Stimulated activated naive B cell treated with anti-CD40 and anti-IgM and Interleukin-4, amounts not matched to agents 10 μg/mL and 1 μg/mL and 100 μg/mL, for 72 hours (primary cell): ENCODE data around the gene NXPH1.

Experiments
- ATAC-seq, 2 donors: fragments of 150-1000 bp; cut with Tn5 transposase; replicated peaks; 2 replicates each; pipeline ENCODE4 v1.10.0; 2021; ENCODE audit warnings: moderate library complexity in 1 of 2
- DNase-seq: peaks from one replicate; pipeline ENCODE4 v3.0.0; 2021
- H3K27ac Mint-ChIP-seq: one replicate; pipeline ENCODE4 v1.8.0; 2022; ENCODE audit warnings: mild to moderate bottlenecking, mixed read lengths
- H3K27me3 Mint-ChIP-seq, 2 donors: one replicate each; pipeline ENCODE4 v1.8.0; 2022; ENCODE audit warnings: mixed read lengths in 2 of 2
- H3K36me3 Mint-ChIP-seq, 2 donors: one replicate each; pipeline ENCODE4 v1.8.0; 2022; ENCODE audit warnings: mixed read lengths in 2 of 2, mild to moderate bottlenecking in 1 of 2
- H3K4me1 Mint-ChIP-seq, 2 donors: one replicate each; pipeline ENCODE4 v1.8.0; 2022; ENCODE audit warnings: mixed read lengths in 2 of 2, mild to moderate bottlenecking in 1 of 2
- H3K4me3 Mint-ChIP-seq, 2 donors: one replicate each; pipeline ENCODE4 v1.8.0; 2022; ENCODE audit warnings: mild to moderate bottlenecking in 2 of 2, mixed read lengths in 2 of 2, moderate library complexity in 1 of 2
- H3K9me3 Mint-ChIP-seq, 2 donors: one replicate each; pipeline ENCODE4 v1.8.0; 2022; ENCODE audit warnings: mixed read lengths in 2 of 2, mild to moderate bottlenecking in 1 of 2

The NXPH1 gene

GRCh38 chr7:8615019-8615418 lies 181.6 kb downstream of the NXPH1 start:
- no peaks in the 10 kb centered on the region for H3K4me1 Mint-ChIP-seq
- DNase-seq (no peak), ATAC-seq (no peak)
- no peaks in the 10 kb centered on the region for H3K27me3 Mint-ChIP-seq
- no peak overlapping the region for H3K27ac Mint-ChIP-seq
- H3K4me3 Mint-ChIP-seq = no peak overlapping the region
- peaks cover 0 to 3% of the 10 kb centered on the region in 2 donors for H3K9me3 Mint-ChIP-seq
- no peaks in the 10 kb centered on the region for H3K36me3 Mint-ChIP-seq

GRCh38 chr7:8618441-8619070 lies 185.1 kb downstream of the NXPH1 start:
- Mint-ChIP-seq H3K4me1 (no peaks in the 10 kb centered on the region), H3K27ac (no peak overlapping the region), H3K36me3 (no peaks in the 10 kb centered on the region), H3K27me3 (no peaks in the 10 kb centered on the region), H3K9me3 (peaks cover 0 to 3% of the 10 kb centered on the region in 2 donors), H3K4me3 (no peak overlapping the region)
- ATAC-seq = no peak
- no peak for DNase-seq

- H3K4me1 Mint-ChIP-seq = no peaks in the 10 kb centered on the region
These were observed 186.8 kb downstream of the NXPH1 start for GRCh38 chr7:8620169-8620568.

GRCh38 chr7:8625612-8626011 lies 192.2 kb downstream of the NXPH1 start:
- no peak overlapping the region for H3K27ac Mint-ChIP-seq
- no peaks in the 10 kb centered on the region for H3K27me3 Mint-ChIP-seq
- H3K36me3 Mint-ChIP-seq = no peaks in the 10 kb centered on the region
- no peaks in the 10 kb centered on the region for H3K4me1 Mint-ChIP-seq
- DNase-seq = no peak
- no peak overlapping the region for H3K4me3 Mint-ChIP-seq
- no peak for ATAC-seq
- H3K9me3 Mint-ChIP-seq = peaks cover 0 to 5% of the 10 kb centered on the region in 2 donors

More at GRCh38 chr7:8620169-8620568, 186.8 kb downstream of the NXPH1 start:
- H3K36me3 Mint-ChIP-seq = no peaks in the 10 kb centered on the region
- no peak overlapping the region for H3K27ac Mint-ChIP-seq
- ATAC-seq (no peak), DNase-seq (no peak)
- no peak overlapping the region for H3K4me3 Mint-ChIP-seq
- H3K27me3 Mint-ChIP-seq = no peaks in the 10 kb centered on the region
- peaks cover 3 to 5% of the 10 kb centered on the region in 2 donors for H3K9me3 Mint-ChIP-seq

GRCh38 chr7:8627325-8627724 lies 193.9 kb downstream of the NXPH1 start:
- H3K4me1 Mint-ChIP-seq = no peaks in the 10 kb centered on the region
- DNase-seq = no peak
- peaks cover 0 to 5% of the 10 kb centered on the region in 2 donors for H3K9me3 Mint-ChIP-seq
- H3K27me3 Mint-ChIP-seq = no peaks in the 10 kb centered on the region
- ATAC-seq = no peak
- no peaks in the 10 kb centered on the region for H3K36me3 Mint-ChIP-seq
- H3K4me3 Mint-ChIP-seq = no peak overlapping the region
- H3K27ac Mint-ChIP-seq = no peak overlapping the region

- no peak for ATAC-seq
- no peak for DNase-seq
- H3K27ac Mint-ChIP-seq = no peak overlapping the region
- no peaks in the 10 kb centered on the region for H3K27me3 Mint-ChIP-seq
- H3K36me3 Mint-ChIP-seq = no peaks in the 10 kb centered on the region
- no peak overlapping the region for H3K4me3 Mint-ChIP-seq
- peaks cover 0 to 5% of the 10 kb centered on the region in 2 donors for H3K9me3 Mint-ChIP-seq
- no peaks in the 10 kb centered on the region for H3K4me1 Mint-ChIP-seq
These were observed 195.2 kb downstream of the NXPH1 start for GRCh38 chr7:8628656-8629055.

GRCh38 chr7:8629504-8629903 lies 196.1 kb downstream of the NXPH1 start:
- Mint-ChIP-seq H3K4me1 (no peaks in the 10 kb centered on the region), H3K27me3 (no peaks in the 10 kb centered on the region), H3K27ac (no peak overlapping the region), H3K36me3 (no peaks in the 10 kb centered on the region), H3K9me3 (peaks cover 0 to under 1% of the 10 kb centered on the region in 2 donors), H3K4me3 (no peak overlapping the region)
- no peak for ATAC-seq
- DNase-seq = no peak

GRCh38 chr7:8637322-8637721 lies 203.9 kb downstream of the NXPH1 start:
- no peak for ATAC-seq
- H3K9me3 Mint-ChIP-seq = no peaks in the 10 kb centered on the region
- H3K27me3 Mint-ChIP-seq = no peaks in the 10 kb centered on the region
- no peak overlapping the region for H3K4me3 Mint-ChIP-seq
- no peak for DNase-seq
- H3K27ac Mint-ChIP-seq = no peak overlapping the region
- no peaks in the 10 kb centered on the region for H3K36me3 Mint-ChIP-seq
- H3K4me1 Mint-ChIP-seq = no peaks in the 10 kb centered on the region

GRCh38 chr7:8638076-8638475 lies 204.7 kb downstream of the NXPH1 start:
- H3K27ac Mint-ChIP-seq = no peak overlapping the region
- ATAC-seq = no peak

GRCh38 chr7:8639668-8640067 lies 206.3 kb downstream of the NXPH1 start:
- H3K36me3 Mint-ChIP-seq = no peaks in the 10 kb centered on the region
- H3K9me3 Mint-ChIP-seq = no peaks in the 10 kb centered on the region
- no peak overlapping the region for H3K27ac Mint-ChIP-seq
- no peak for ATAC-seq
- no peaks in the 10 kb centered on the region for H3K4me1 Mint-ChIP-seq
- no peak overlapping the region for H3K4me3 Mint-ChIP-seq
- no peaks in the 10 kb centered on the region for H3K27me3 Mint-ChIP-seq
- no peak for DNase-seq

More at GRCh38 chr7:8638076-8638475, 204.7 kb downstream of the NXPH1 start:
- no peaks in the 10 kb centered on the region for H3K9me3 Mint-ChIP-seq
- no peaks in the 10 kb centered on the region for H3K36me3 Mint-ChIP-seq
- H3K4me3 Mint-ChIP-seq = no peak overlapping the region
- no peaks in the 10 kb centered on the region for H3K27me3 Mint-ChIP-seq
- no peaks in the 10 kb centered on the region for H3K4me1 Mint-ChIP-seq
- DNase-seq = no peak

- DNase-seq (no peak), ATAC-seq (no peak)
- Mint-ChIP-seq H3K9me3 (no peaks in the 10 kb centered on the region), H3K27me3 (no peaks in the 10 kb centered on the region), H3K27ac (no peak overlapping the region), H3K4me3 (no peak overlapping the region), H3K36me3 (no peaks in the 10 kb centered on the region), H3K4me1 (no peaks in the 10 kb centered on the region)
These were observed 207.3 kb downstream of the NXPH1 start for GRCh38 chr7:8640671-8641070.

- DNase-seq = no peak
- no peak for ATAC-seq
- Mint-ChIP-seq H3K4me1 (no peaks in the 10 kb centered on the region), H3K36me3 (no peaks in the 10 kb centered on the region), H3K9me3 (peaks cover 4 to 9% of the 10 kb centered on the region in 2 donors), H3K4me3 (no peak overlapping the region), H3K27ac (no peak overlapping the region), H3K27me3 (no peaks in the 10 kb centered on the region)
These were observed 235.5 kb downstream of the NXPH1 start for GRCh38 chr7:8668627-8669500.

- H3K4me1 Mint-ChIP-seq = no peaks in the 10 kb centered on the region
- H3K36me3 Mint-ChIP-seq = no peaks in the 10 kb centered on the region
- no peaks in the 10 kb centered on the region for H3K27me3 Mint-ChIP-seq
These were observed 236.1 kb downstream of the NXPH1 start for GRCh38 chr7:8669501-8669851.

GRCh38 chr7:8684426-8684825 lies 251.0 kb downstream of the NXPH1 start:
- DNase-seq (no peak), ATAC-seq (no peak)
- Mint-ChIP-seq H3K9me3 (no peaks in the 10 kb centered on the region), H3K36me3 (no peaks in the 10 kb centered on the region), H3K27me3 (no peaks in the 10 kb centered on the region), H3K4me3 (no peak overlapping the region), H3K27ac (no peak overlapping the region), H3K4me1 (no peaks in the 10 kb centered on the region)

More at GRCh38 chr7:8669501-8669851, 236.1 kb downstream of the NXPH1 start:
- Mint-ChIP-seq H3K27ac (no peak overlapping the region), H3K9me3 (peaks cover 4 to 6% of the 10 kb centered on the region in 2 donors), H3K4me3 (no peak overlapping the region)
- no peak for ATAC-seq
- DNase-seq = no peak
